Keratinocyte (primary cell): Measurements from ENCODE around the gene RPS6KL1. TPM values are rescaled to one million over a fixed set of nuclear protein-coding genes. Genes with fewer than 3 reads are reported as not detected.

ENCODE experiments used
- DNase-seq: peaks from one replicate; pipeline ENCODE4 v3.0.0-alpha.2; 2011; ENCODE audit warnings: low read depth, missing footprints, low spot score
- FAIRE-seq: peaks from 2 replicates; lab custom pipeline; 2011; peaks lifted over from hg19 to GRCh38; lab: Jason Lieb, UNC
- H2AFZ ChIP-seq: 2 replicates; pipeline ENCODE4 v1.6.0; 2012; ENCODE audit warnings: low read length, control low read depth, inconsistent platforms; ENCODE audit not compliant: control insufficient read depth
- H3K27ac ChIP-seq: 2 replicates; pipeline ENCODE4 v1.5.1; 2011; ENCODE audit warnings: low read length; ENCODE audit not compliant: control insufficient read depth, insufficient read depth
- H3K27me3 ChIP-seq: 3 replicates; pipeline ENCODE4 v1.6.0; 2011; ENCODE audit warnings: low read length; ENCODE audit not compliant: control insufficient read depth, insufficient read depth; ENCODE audit errors: extremely low read depth
- H3K36me3 ChIP-seq, 2 experiments: 2 replicates in 1 of 2; 3 replicates in 1 of 2; pipeline ENCODE4 v1.5.1; 2011; ENCODE audit warnings: low read length in 2 of 2, mild to moderate bottlenecking in 1 of 2; ENCODE audit not compliant: control insufficient read depth in 2 of 2, insufficient read depth in 2 of 2; ENCODE audit errors: extremely low read depth in 1 of 2
- H3K4me1 ChIP-seq: 3 replicates; pipeline ENCODE4 v1.5.1; 2011; ENCODE audit warnings: low read length; ENCODE audit not compliant: control insufficient read depth, insufficient read depth; ENCODE audit errors: extremely low read depth
- H3K4me2 ChIP-seq: 3 replicates; pipeline ENCODE4 v1.6.0; 2011; ENCODE audit warnings: low read depth, low read length; ENCODE audit not compliant: control insufficient read depth, insufficient read depth; ENCODE audit errors: extremely low read depth
- H3K4me3 ChIP-seq, 3 experiments: fragments of 200-600 bp in 1 of 3; sonication (generic) in 1 of 3; 2 replicates in 2 of 3; 3 replicates in 1 of 3; pipeline ENCODE4 v1.5.1; 2011 to 2016; ENCODE audit warnings: low read length in 3 of 3, mild to moderate bottlenecking in 3 of 3, control low read depth in 2 of 3, inconsistent platforms in 1 of 3, low read depth in 1 of 3, mixed read lengths in 1 of 3, mixed run types in 1 of 3, moderate library complexity in 1 of 3; ENCODE audit not compliant: control insufficient read depth in 2 of 3, insufficient read depth in 2 of 3; ENCODE audit errors: extremely low read depth in 1 of 3
- H3K79me2 ChIP-seq: 2 replicates; pipeline ENCODE4 v1.6.0; 2012; ENCODE audit warnings: low read length; ENCODE audit not compliant: control insufficient read depth, insufficient read depth
- H3K9ac ChIP-seq: 3 replicates; pipeline ENCODE4 v1.6.0; 2011; ENCODE audit warnings: low read length; ENCODE audit not compliant: control insufficient read depth, insufficient read depth; ENCODE audit errors: extremely low read depth
- H3K9me1 ChIP-seq: 3 replicates; pipeline ENCODE4 v1.6.0; 2011; ENCODE audit warnings: low read length; ENCODE audit not compliant: control insufficient read depth, insufficient read depth; ENCODE audit errors: extremely low read depth
- H3K9me3 ChIP-seq: 2 replicates; pipeline ENCODE4 v1.5.1; 2012; ENCODE audit warnings: low read depth, low read length; ENCODE audit not compliant: control insufficient read depth
- H4K20me1 ChIP-seq: 3 replicates; pipeline ENCODE4 v1.6.0; 2011; ENCODE audit warnings: low read length; ENCODE audit not compliant: control insufficient read depth, insufficient read depth; ENCODE audit errors: extremely low read depth
- EZH2 ChIP-seq: IDR thresholded peaks from one replicate; pipeline ENCODE4 v1.6.1; 2012; ENCODE audit warnings: inconsistent platforms, mild to moderate bottlenecking, low read length, moderate library complexity
- dilution Hi-C: fragments of 300-500 bp; cut with MboI; formaldehyde crosslinking; loops from one replicate; pipeline ENCODE4 v1.7.0; 2020; ENCODE audit warnings: low sequenced_read_pairs; ENCODE audit not compliant: extremely low pct_ligation_motif_present
- polyA plus RNA-seq, 5 experiments: library from polyadenylated mRNA; depleted of rRNA in 3 of 5; stranded (reverse) in 3 of 5; stranded (forward) in 1 of 5; unstranded in 1 of 5; fragments of >200 nt; gene quantifications; 1 replicate in 1 of 5; 2 replicates in 3 of 5; 3 replicates in 1 of 5; pipeline versions ENCODE4 v1.2.1 to v1.2.3, GENCODE V29; 2011 to 2012; ENCODE audit warnings: missing spikeins in 2 of 5, low read depth in 1 of 5, low replicate concordance in 1 of 5
- TF ChIP-seq, protein P1 (sequence below), 3 experiments: IDR thresholded peaks in 1 of 3; conservative IDR thresholded peaks in 1 of 3; optimal IDR thresholded peaks in 1 of 3; 2 replicates in 2 of 3; 3 replicates in 1 of 3; pipeline versions ENCODE3 to v1.5.1; 2011; ENCODE audit warnings: low read length in 3 of 3, mild to moderate bottlenecking in 3 of 3, moderate library complexity in 2 of 3, control low read depth in 1 of 3, inconsistent platforms in 1 of 3; ENCODE audit not compliant: insufficient read depth in 2 of 3; ENCODE audit errors: extremely low read depth in 1 of 3

RPS6KL1 gene
- polyA plus RNA-seq, 1 donor (not counting 4 experiments of a cell fraction or from before 2014, with no cell fraction given), result 0.69 TPM

GRCh38 chr14:74875204-74875603, 47.9 kb downstream of the RPS6KL1 start:
- DNase-seq (no peak), FAIRE-seq (no peak)
- no peak overlapping the region for H2AFZ ChIP-seq
- H3K4me2 ChIP-seq, result no peak overlapping the region
- H3K9me3 ChIP-seq, result no peaks in the 10 kb centered on the region
- no peaks in the 10 kb centered on the region for H3K36me3 ChIP-seq
- TF ChIP-seq, protein P1, sequence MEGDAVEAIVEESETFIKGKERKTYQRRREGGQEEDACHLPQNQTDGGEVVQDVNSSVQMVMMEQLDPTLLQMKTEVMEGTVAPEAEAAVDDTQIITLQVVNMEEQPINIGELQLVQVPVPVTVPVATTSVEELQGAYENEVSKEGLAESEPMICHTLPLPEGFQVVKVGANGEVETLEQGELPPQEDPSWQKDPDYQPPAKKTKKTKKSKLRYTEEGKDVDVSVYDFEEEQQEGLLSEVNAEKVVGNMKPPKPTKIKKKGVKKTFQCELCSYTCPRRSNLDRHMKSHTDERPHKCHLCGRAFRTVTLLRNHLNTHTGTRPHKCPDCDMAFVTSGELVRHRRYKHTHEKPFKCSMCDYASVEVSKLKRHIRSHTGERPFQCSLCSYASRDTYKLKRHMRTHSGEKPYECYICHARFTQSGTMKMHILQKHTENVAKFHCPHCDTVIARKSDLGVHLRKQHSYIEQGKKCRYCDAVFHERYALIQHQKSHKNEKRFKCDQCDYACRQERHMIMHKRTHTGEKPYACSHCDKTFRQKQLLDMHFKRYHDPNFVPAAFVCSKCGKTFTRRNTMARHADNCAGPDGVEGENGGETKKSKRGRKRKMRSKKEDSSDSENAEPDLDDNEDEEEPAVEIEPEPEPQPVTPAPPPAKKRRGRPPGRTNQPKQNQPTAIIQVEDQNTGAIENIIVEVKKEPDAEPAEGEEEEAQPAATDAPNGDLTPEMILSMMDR (optimal IDR thresholded peaks at IDR 0.05 in 1 of 3, IDR thresholded peaks at IDR 0.05 in 1 of 3, conservative IDR thresholded peaks at IDR 0.05 in 1 of 3; ENCODE audit: extremely low read depth in 1 of 3, insufficient read depth in 2 of 3, low read length in 3 of 3), result no peak
- TF ChIP-seq EZH2, result no peak
- H3K4me3 ChIP-seq, result no peak overlapping the region
- no peaks in the 10 kb centered on the region for H4K20me1 ChIP-seq
- no peaks in the 10 kb centered on the region for H3K9me1 ChIP-seq
- no peaks in the 10 kb centered on the region for H3K79me2 ChIP-seq
- H3K9ac ChIP-seq, result no peak overlapping the region
- no peak overlapping the region for H3K27ac ChIP-seq
- dilution Hi-C loops, result no loop called here
- no peaks in the 10 kb centered on the region for H3K4me1 ChIP-seq
- peaks cover 4% of the 10 kb centered on the region for H3K27me3 ChIP-seq

DNA sequence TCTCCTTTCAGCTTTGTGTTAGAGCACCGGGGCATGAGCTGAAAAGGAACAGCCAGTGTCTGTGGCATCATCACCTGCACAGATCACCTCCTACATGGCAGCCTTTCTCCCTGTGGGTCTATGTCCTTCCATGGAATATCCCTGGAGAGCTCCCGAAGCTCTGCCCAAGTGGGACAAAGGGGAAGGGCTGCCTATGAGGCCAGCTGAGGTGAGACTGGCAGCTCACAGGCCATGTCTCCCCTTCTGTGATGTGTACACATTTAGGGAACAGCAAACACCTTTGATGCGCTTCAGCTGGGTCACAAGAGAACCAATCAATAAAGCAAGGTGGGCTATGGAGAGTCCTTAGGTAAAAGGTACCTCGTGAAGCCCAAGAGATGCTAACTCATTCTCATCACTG, 51.2 kb downstream of the RPS6KL1 start:
- TF ChIP-seq EZH2, result no peak
- TF ChIP-seq, protein P1 (optimal IDR thresholded peaks at IDR 0.05 in 1 of 3, IDR thresholded peaks at IDR 0.05 in 1 of 3, conservative IDR thresholded peaks at IDR 0.05 in 1 of 3; ENCODE audit: extremely low read depth in 1 of 3, insufficient read depth in 2 of 3, low read length in 3 of 3), result no peak
- DNase-seq (no peak), FAIRE-seq (no peak)
- H3K27ac ChIP-seq, result no peak overlapping the region
- H2AFZ ChIP-seq, result no peak overlapping the region
- H3K4me1 ChIP-seq, result no peaks in the 10 kb centered on the region
- no peaks in the 10 kb centered on the region for H3K9me1 ChIP-seq
- H4K20me1 ChIP-seq, result no peaks in the 10 kb centered on the region
- dilution Hi-C loops, result no loop called here
- H3K79me2 ChIP-seq, result no peaks in the 10 kb centered on the region
- H3K9me3 ChIP-seq, result no peaks in the 10 kb centered on the region
- no peaks in the 10 kb centered on the region for H3K36me3 ChIP-seq
- no peak overlapping the region for H3K4me2 ChIP-seq
- H3K4me3 ChIP-seq, result no peak overlapping the region
- peaks cover 4% of the 10 kb centered on the region for H3K27me3 ChIP-seq
- H3K9ac ChIP-seq, result no peak overlapping the region
